Measurements from ENCODE around the gene RDH14. TPM values are rescaled to one million over a fixed set of nuclear protein-coding genes. Genes with fewer than 3 reads are reported as not detected.

Gene RDH14, protein sequence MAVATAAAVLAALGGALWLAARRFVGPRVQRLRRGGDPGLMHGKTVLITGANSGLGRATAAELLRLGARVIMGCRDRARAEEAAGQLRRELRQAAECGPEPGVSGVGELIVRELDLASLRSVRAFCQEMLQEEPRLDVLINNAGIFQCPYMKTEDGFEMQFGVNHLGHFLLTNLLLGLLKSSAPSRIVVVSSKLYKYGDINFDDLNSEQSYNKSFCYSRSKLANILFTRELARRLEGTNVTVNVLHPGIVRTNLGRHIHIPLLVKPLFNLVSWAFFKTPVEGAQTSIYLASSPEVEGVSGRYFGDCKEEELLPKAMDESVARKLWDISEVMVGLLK
- 18.4 and 22.9 TPM in 2 replicates for total RNA-seq

DNA sequence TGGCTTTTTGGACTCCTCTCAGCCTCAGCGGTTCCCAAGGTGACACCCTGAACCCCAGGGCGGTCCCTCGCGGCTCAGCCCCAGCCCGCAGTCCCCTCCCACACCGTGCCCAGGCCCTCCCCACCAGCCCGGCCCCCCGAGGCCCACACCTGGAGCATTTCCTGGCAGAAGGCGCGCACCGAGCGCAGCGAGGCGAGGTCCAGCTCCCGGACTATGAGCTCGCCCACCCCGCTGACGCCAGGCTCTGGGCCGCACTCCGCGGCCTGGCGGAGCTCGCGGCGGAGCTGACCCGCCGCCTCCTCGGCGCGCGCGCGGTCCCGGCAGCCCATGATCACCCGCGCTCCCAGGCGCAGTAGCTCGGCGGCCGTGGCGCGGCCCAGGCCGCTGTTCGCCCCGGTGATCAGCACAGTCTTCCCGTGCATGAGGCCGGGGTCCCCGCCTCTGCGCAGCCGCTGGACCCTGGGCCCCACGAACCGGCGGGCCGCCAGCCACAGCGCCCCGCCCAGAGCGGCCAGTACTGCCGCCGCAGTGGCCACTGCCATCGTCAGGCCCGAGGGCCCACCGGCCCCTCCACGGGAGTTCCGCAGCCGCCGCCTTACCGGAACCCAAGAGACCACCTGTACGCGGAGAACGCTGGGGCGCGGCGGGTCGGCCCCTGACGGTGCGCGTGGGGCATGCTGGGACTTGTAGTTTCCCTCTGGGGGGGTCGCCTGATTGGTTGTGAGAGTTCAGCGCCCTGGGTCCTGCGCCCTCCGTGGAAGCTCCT is at the start of gene RDH14:
Gene RDH14 (minus strand): TSS at position 623 of the 766 bp plus-strand sequence. CDS start 81 bp downstream, at position 542.

DNA sequence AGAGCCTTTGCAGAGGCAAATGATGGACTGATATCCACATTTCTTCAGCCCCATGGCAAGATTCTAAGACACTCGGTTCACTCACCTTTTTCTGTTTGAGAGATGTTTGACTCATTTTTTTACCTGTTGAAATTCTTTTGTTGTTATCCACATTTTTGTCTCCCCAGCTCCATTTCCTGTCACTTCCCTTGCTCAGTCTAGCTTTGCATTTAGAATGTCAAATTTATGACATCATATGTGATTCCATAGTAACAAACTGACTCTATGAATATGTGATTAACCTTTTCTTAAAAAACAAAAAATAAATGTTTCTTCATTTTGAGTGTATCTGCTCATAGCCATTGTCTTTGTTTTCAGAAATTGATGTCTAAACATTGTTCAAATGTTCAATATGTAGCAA is 28.9 kb upstream of the RDH14 start, which contains the start of gene NT5C1B:
Gene NT5C1B (minus strand): TSS at position 216 of the 400 bp plus-strand sequence. CDS start 101 bp downstream, at position 115.

Other genes with a start within 250 kb of the RDH14 start
- not detected in 2 replicates for gene NT5C1B, start 28.9 kb upstream of the RDH14 start, total RNA-seq